MM.1S (cell line): ENCODE results near the gene PRIMA1.

Experiments
- DNase-seq: peaks from one replicate; pipeline ENCODE4 v3.0.0-alpha.2; 2015
- H2AFZ ChIP-seq: fragments of 300-600 bp; sonication (generic); 2 replicates; pipeline ENCODE4 v1.6.0; 2016; ENCODE audit warnings: antibody characterized with exemption, low read length
- H3F3A ChIP-seq: fragments of 300-600 bp; sonication (generic); 2 replicates; pipeline ENCODE4 v1.6.1; 2016; ENCODE audit warnings: mild to moderate bottlenecking, antibody characterized with exemption, low read length, moderate library complexity, mixed read lengths; ENCODE audit not compliant: insufficient read depth
- H3K27ac ChIP-seq: fragments of 300-600 bp; sonication (generic); 2 replicates; pipeline ENCODE4 v1.5.1; 2016; ENCODE audit warnings: mild to moderate bottlenecking, low read length
- H3K27me3 ChIP-seq: fragments of 300-600 bp; sonication (generic); replicated peaks from 2 replicates; pipeline ENCODE4 v1.6.0; 2016; ENCODE audit warnings: low read length; ENCODE audit not compliant: insufficient read depth
- H3K36me3 ChIP-seq: fragments of 300-600 bp; sonication (generic); replicated peaks from 2 replicates; pipeline ENCODE4 v1.6.1; 2016; ENCODE audit warnings: mild to moderate bottlenecking, low read length, mixed read lengths; ENCODE audit not compliant: insufficient read depth
- H3K4me1 ChIP-seq: fragments of 300-600 bp; sonication (generic); 2 replicates; pipeline ENCODE4 v1.6.1; 2016; ENCODE audit warnings: low read length, mixed read lengths
- H3K4me2 ChIP-seq: fragments of 300-600 bp; sonication (generic); 2 replicates; pipeline ENCODE4 v1.6.0; 2016; ENCODE audit warnings: low read depth, low read length
- H3K4me3 ChIP-seq: fragments of 300-600 bp; sonication (generic); 2 replicates; pipeline ENCODE4 v1.5.1; 2016; ENCODE audit warnings: low read length, mixed read lengths
- H3K79me2 ChIP-seq: fragments of 300-600 bp; sonication (generic); 2 replicates; pipeline ENCODE4 v1.6.1; 2016; ENCODE audit warnings: mixed run types, low read length, mixed read lengths
- H3K9ac ChIP-seq: fragments of 300-600 bp; sonication (generic); 2 replicates; pipeline ENCODE4 v1.6.1; 2016; ENCODE audit warnings: low read length, mixed read lengths
- H3K9me2 ChIP-seq: fragments of 300-600 bp; sonication (generic); replicated peaks from 2 replicates; pipeline ENCODE4 v1.6.1; 2016; ENCODE audit warnings: mild to moderate bottlenecking, low read length, mixed read lengths; ENCODE audit not compliant: insufficient read depth
- H3K9me3 ChIP-seq: fragments of 300-600 bp; sonication (generic); replicated peaks from 2 replicates; pipeline ENCODE4 v1.6.1; 2016; ENCODE audit warnings: mild to moderate bottlenecking, low read length, mixed read lengths; ENCODE audit not compliant: insufficient read depth
- H4K20me1 ChIP-seq: fragments of 300-600 bp; sonication (generic); 2 replicates; pipeline ENCODE4 v1.6.1; 2016; ENCODE audit warnings: mild to moderate bottlenecking, low read length, moderate library complexity, mixed read lengths; ENCODE audit not compliant: insufficient read depth
- CTCF ChIP-seq: fragments of 300-600 bp; sonication (generic); IDR thresholded peaks from 2 replicates; pipeline ENCODE4 v1.5.1; 2016; ENCODE audit warnings: antibody characterized with exemption, low read length, mixed read lengths
- EZH2 ChIP-seq: fragments of 300-600 bp; sonication (generic); optimal IDR thresholded peaks from 2 replicates; pipeline ENCODE3; 2017; ENCODE audit warnings: low read depth, mild to moderate bottlenecking, antibody characterized with exemption, low read length, mixed read lengths
- EZH2phosphoT487 ChIP-seq: fragments of 300-600 bp; sonication (generic); IDR thresholded peaks from 2 replicates; pipeline ENCODE4 v1.6.1; 2018; ENCODE audit warnings: antibody characterized with exemption, low read length

Gene PRIMA1

GRCh38 chr14:93752980-93753561 is 35.2 kb downstream of the PRIMA1 start:
- no peaks in the 10 kb centered on the region for H3K36me3 ChIP-seq
- H3K9me3 ChIP-seq: no peaks in the 10 kb centered on the region
- H4K20me1 ChIP-seq: no peaks in the 10 kb centered on the region
- H3K4me2 ChIP-seq: no peak overlapping the region
- H3F3A ChIP-seq: no peaks in the 10 kb centered on the region
- H3K4me3 ChIP-seq: no peak overlapping the region
- no peaks in the 10 kb centered on the region for H3K4me1 ChIP-seq
- TF ChIP-seq CTCF (no peak), EZH2 (no peak), EZH2phosphoT487 (no peak)
- no peak overlapping the region for H3K9ac ChIP-seq
- no peak overlapping the region for H2AFZ ChIP-seq
- no peak overlapping the region for H3K27ac ChIP-seq
- no peaks in the 10 kb centered on the region for H3K9me2 ChIP-seq
- DNase-seq: no peak
- no peaks in the 10 kb centered on the region for H3K27me3 ChIP-seq
- no peaks in the 10 kb centered on the region for H3K79me2 ChIP-seq

GRCh38 chr14:93751946-93752655 is 36.2 kb downstream of the PRIMA1 start:
- H3K9me3 ChIP-seq: no peaks in the 10 kb centered on the region
- no peaks in the 10 kb centered on the region for H3F3A ChIP-seq
- H3K79me2 ChIP-seq: no peaks in the 10 kb centered on the region
- no peak overlapping the region for H3K4me3 ChIP-seq
- H3K27ac ChIP-seq: no peak overlapping the region
- no peak overlapping the region for H3K4me2 ChIP-seq
- TF ChIP-seq CTCF (no peak), EZH2 (no peak), EZH2phosphoT487 (no peak)
- H3K36me3 ChIP-seq: no peaks in the 10 kb centered on the region
- H2AFZ ChIP-seq: no peak overlapping the region
- no peaks in the 10 kb centered on the region for H4K20me1 ChIP-seq
- no peaks in the 10 kb centered on the region for H3K4me1 ChIP-seq
- no peaks in the 10 kb centered on the region for H3K9me2 ChIP-seq
- DNase-seq: no peak
- no peaks in the 10 kb centered on the region for H3K27me3 ChIP-seq
- H3K9ac ChIP-seq: no peak overlapping the region

GRCh38 chr14:93749076-93749420 is 39.2 kb downstream of the PRIMA1 start:
- H3K4me2 ChIP-seq: no peak overlapping the region
- no peaks in the 10 kb centered on the region for H3K36me3 ChIP-seq
- no peak overlapping the region for H3K4me3 ChIP-seq
- no peaks in the 10 kb centered on the region for H4K20me1 ChIP-seq
- H3F3A ChIP-seq: no peaks in the 10 kb centered on the region
- TF ChIP-seq EZH2phosphoT487 (no peak), EZH2 (no peak), CTCF (no peak)
- no peak overlapping the region for H2AFZ ChIP-seq
- H3K9me2 ChIP-seq: no peaks in the 10 kb centered on the region
- H3K27ac ChIP-seq: no peak overlapping the region
- no peak overlapping the region for H3K9ac ChIP-seq
- no peaks in the 10 kb centered on the region for H3K9me3 ChIP-seq
- H3K79me2 ChIP-seq: no peaks in the 10 kb centered on the region
- no peak for DNase-seq
- no peaks in the 10 kb centered on the region for H3K4me1 ChIP-seq
- no peaks in the 10 kb centered on the region for H3K27me3 ChIP-seq
